Measurements from ENCODE around the gene MTIF2. TPM values are rescaled to one million over a fixed set of nuclear protein-coding genes. Genes with fewer than 3 reads are reported as not detected.
A peak's percentile ranks its signal among the peaks of the same experiment; 100 is the strongest.
"Not testable (repeated sequence)": the region's sequence is repeated elsewhere in the genome, so short reads cannot be mapped to it uniquely, and the experiment has no call there.

MTIF2 gene
- total and polyA plus RNA-seq, 2 experiments from 2014 or later, result 17.4 to 30.2 TPM

- Histone ChIP-seq H3K4me3 (no peak overlapping the region), H3K4me1 (ENCODE audit: insufficient read depth) (peaks cover 7% of the 10 kb centered on the region), H3K79me2 (no peaks in the 10 kb centered on the region), H4K20me1 (ENCODE audit: insufficient read depth, poor library complexity, severe bottlenecking) (no peaks in the 10 kb centered on the region), H2AFZ (peak overlapping the region; percentile 19), H3K27ac (no peak overlapping the region), H3K4me2 (peak overlapping the region; percentile 28), H3K9me2 (replicated peaks; ENCODE audit: insufficient read depth) (no peaks in the 10 kb centered on the region), H3K27me3 (no peaks in the 10 kb centered on the region), H3K36me3 (replicated peaks; ENCODE audit: insufficient read depth, low read depth) (no peaks in the 10 kb centered on the region), H3K9me3 (ENCODE audit: low read depth) (no peaks in the 10 kb centered on the region)
- DNase-seq (ENCODE audit: low spot score), result no peak
- WGBS (ENCODE audit: low lambda C conversion rate, missing lambda C conversion rate), result 63% methylated on average over 3 of the region's 3 CpGs
- no peak for TF ChIP-seq EZH2phosphoT487 (IDR thresholded peaks at IDR 0.05; ENCODE audit: low read depth, severe bottlenecking, unreplicated experiment)
- no peak for TF ChIP-seq CTCF (IDR thresholded peaks at IDR 0.05; ENCODE audit: poor library complexity)
- TF ChIP-seq EZH2 (IDR thresholded peaks at IDR 0.05; ENCODE audit: borderline replicate concordance), result no peak
Measured at GRCh38 chr2:55277310-55277709, 8.3 kb upstream of the MTIF2 start.

GRCh38 chr2:55274346-55274745 is 5.3 kb upstream of the MTIF2 start:
- not testable (repeated sequence) for H3K9me2 ChIP-seq (replicated peaks; ENCODE audit: insufficient read depth); H3K79me2 ChIP-seq; H3K4me3 ChIP-seq; H3K36me3 ChIP-seq (replicated peaks; ENCODE audit: insufficient read depth, low read depth); H3K27ac ChIP-seq; H3K27me3 ChIP-seq; H3K4me2 ChIP-seq; H3K4me1 ChIP-seq (ENCODE audit: insufficient read depth); H2AFZ ChIP-seq; DNase-seq (ENCODE audit: low spot score); H4K20me1 ChIP-seq (ENCODE audit: insufficient read depth, poor library complexity, severe bottlenecking); H3K9me3 ChIP-seq (ENCODE audit: low read depth)
- WGBS (ENCODE audit: low lambda C conversion rate, missing lambda C conversion rate), result 91% methylated on average over 2 of the region's 2 CpGs

GRCh38 chr2:55269645-55269990 is 587 bp upstream of the MTIF2 start:
- Histone ChIP-seq H3K4me3 (peak overlapping the region; percentile 73), H3K79me2 (peaks cover 14% of the 10 kb centered on the region), H4K20me1 (ENCODE audit: insufficient read depth, poor library complexity, severe bottlenecking) (no peaks in the 10 kb centered on the region), H3K27ac (peak overlapping the region; percentile 90), H3K36me3 (replicated peaks; ENCODE audit: insufficient read depth, low read depth) (no peaks in the 10 kb centered on the region), H3K27me3 (no peaks in the 10 kb centered on the region), H3K4me2 (peak overlapping the region; percentile 90), H2AFZ (peak overlapping the region; percentile 98), H3K9me2 (replicated peaks; ENCODE audit: insufficient read depth) (no peaks in the 10 kb centered on the region), H3K4me1 (ENCODE audit: insufficient read depth) (peaks cover 9% of the 10 kb centered on the region), H3K9me3 (ENCODE audit: low read depth) (no peaks in the 10 kb centered on the region)
- 71% methylated on average over 7 of the region's 7 CpGs for WGBS (ENCODE audit: low lambda C conversion rate, missing lambda C conversion rate)
- TF ChIP-seq EZH2 (IDR thresholded peaks at IDR 0.05; ENCODE audit: borderline replicate concordance) (no peak), CTCF (IDR thresholded peaks at IDR 0.05; ENCODE audit: poor library complexity) (no peak), EZH2phosphoT487 (IDR thresholded peaks at IDR 0.05; ENCODE audit: low read depth, severe bottlenecking, unreplicated experiment) (no peak)
- DNase-seq (ENCODE audit: low spot score), result no peak

GRCh38 chr2:55268288-55268906 is 634 bp downstream of the MTIF2 start:
- H2AFZ ChIP-seq, result peak overlapping the region; percentile 97
- peak overlapping the region; percentile 90 for H3K4me2 ChIP-seq
- no peaks in the 10 kb centered on the region for H3K27me3 ChIP-seq
- H3K4me1 ChIP-seq (ENCODE audit: insufficient read depth), result peaks cover 9% of the 10 kb centered on the region
- WGBS (ENCODE audit: low lambda C conversion rate, missing lambda C conversion rate), result 19% methylated on average over 13 of the region's 13 CpGs
- H3K4me3 ChIP-seq, result peak overlapping the region; percentile 54
- H3K79me2 ChIP-seq, result peaks cover 14% of the 10 kb centered on the region
- H3K36me3 ChIP-seq (replicated peaks; ENCODE audit: insufficient read depth, low read depth), result no peaks in the 10 kb centered on the region
- no peaks in the 10 kb centered on the region for H3K9me3 ChIP-seq (ENCODE audit: low read depth)
- TF ChIP-seq EZH2phosphoT487 (IDR thresholded peaks at IDR 0.05; ENCODE audit: low read depth, severe bottlenecking, unreplicated experiment) (no peak), CTCF (IDR thresholded peaks at IDR 0.05; ENCODE audit: poor library complexity) (no peak), EZH2 (IDR thresholded peaks at IDR 0.05; ENCODE audit: borderline replicate concordance) (no peak)
- H3K27ac ChIP-seq, result peak overlapping the region; percentile 90
- no peaks in the 10 kb centered on the region for H4K20me1 ChIP-seq (ENCODE audit: insufficient read depth, poor library complexity, severe bottlenecking)
- no peaks in the 10 kb centered on the region for H3K9me2 ChIP-seq (replicated peaks; ENCODE audit: insufficient read depth)
- no peak for DNase-seq (ENCODE audit: low spot score)

- not testable (repeated sequence) for H3K4me1 ChIP-seq (ENCODE audit: insufficient read depth); DNase-seq (ENCODE audit: low spot score); H4K20me1 ChIP-seq (ENCODE audit: insufficient read depth, poor library complexity, severe bottlenecking); H3K27ac ChIP-seq; H3K4me2 ChIP-seq; H2AFZ ChIP-seq; H3K9me2 ChIP-seq (replicated peaks; ENCODE audit: insufficient read depth); H3K4me3 ChIP-seq; H3K79me2 ChIP-seq; H3K36me3 ChIP-seq (replicated peaks; ENCODE audit: insufficient read depth, low read depth); H3K9me3 ChIP-seq (ENCODE audit: low read depth); H3K27me3 ChIP-seq
- 91% methylated on average over 3 of the region's 3 CpGs for WGBS (ENCODE audit: low lambda C conversion rate, missing lambda C conversion rate)
Measured at GRCh38 chr2:55259586-55259985, 9.4 kb downstream of the MTIF2 start.
